B cell (primary cell): ENCODE measurements around the gene SHB. TPM values are rescaled to one million over a fixed set of nuclear protein-coding genes. Genes with fewer than 3 reads are reported as not detected.

Experiments used
- ATAC-seq: fragments of 200-7000 bp; cut with Tn5 transposase; one replicate; pipeline ENCODE4 v1.10.0; 2021; ENCODE audit warnings: low read depth, mild to moderate bottlenecking, moderate number of reproducible peaks, moderate library complexity
- CTCF ChIA-PET: fragments of 350-600 bp; sonication (Branson Sonifier 250); formaldehyde crosslinking; loops from one replicate; lab custom pipeline; 2021; ENCODE audit warnings: antibody characterized with exemption, inconsistent platforms; lab: Charles Lee
- POLR2A ChIA-PET: fragments of 350-600 bp; sonication (Branson Sonifier 250); formaldehyde crosslinking; loops from one replicate; lab custom pipeline; 2021; ENCODE audit warnings: antibody characterized with exemption; lab: Charles Lee
- DNase-seq: peaks from one replicate; pipeline ENCODE4 v3.0.0; 2013
- H2AFZ ChIP-seq: 2 replicates; pipeline ENCODE4 v1.6.1; 2012; ENCODE audit warnings: mild to moderate bottlenecking, low read depth, low read length; ENCODE audit not compliant: insufficient read depth, poor library complexity, severe bottlenecking
- H3K27ac ChIP-seq, 2 donors: 1 replicate in 1 of 2; 2 replicates in 1 of 2; pipeline ENCODE4 v1.5.1; 2012 to 2013; ENCODE audit warnings: low read length in 2 of 2, mild to moderate bottlenecking in 2 of 2, moderate library complexity in 1 of 2
- H3K27me3 ChIP-seq, 4 experiments: fragments of 200-600 bp in 1 of 4; sonication (generic) in 1 of 4; replicated peaks in 1 of 4; 1 replicate in 2 of 4; 2 replicates in 2 of 4; pipeline versions ENCODE4 v1.6.1 to v1.7.0; 2013 to 2016; ENCODE audit warnings: low read length in 3 of 4, mild to moderate bottlenecking in 2 of 4, mixed read lengths in 1 of 4, moderate library complexity in 1 of 4; ENCODE audit not compliant: insufficient read depth in 4 of 4, control insufficient read depth in 3 of 4; ENCODE audit errors: control extremely low read depth in 1 of 4
- H3K36me3 ChIP-seq, 2 experiments: replicated peaks in 1 of 2; 1 replicate in 1 of 2; 2 replicates in 1 of 2; pipeline versions ENCODE4 v1.6.1 to v1.7.1; 2013; ENCODE audit warnings: low read length in 1 of 2; ENCODE audit not compliant: insufficient read depth in 2 of 2, control insufficient read depth in 1 of 2; ENCODE audit errors: control extremely low read depth in 1 of 2, extremely low read depth in 1 of 2
- H3K4me1 ChIP-seq, 2 donors: fragments of 200-600 bp in 1 of 2; sonication (generic) in 1 of 2; 1 replicate in 1 of 2; 2 replicates in 1 of 2; pipeline versions ENCODE4 v1.5.1 to v1.6.1; 2013 to 2017; ENCODE audit warnings: low read length in 2 of 2; ENCODE audit not compliant: control insufficient read depth in 2 of 2, insufficient read depth in 2 of 2
- H3K4me2 ChIP-seq: replicated peaks from 2 replicates; pipeline ENCODE3; 2012; ENCODE audit warnings: mild to moderate bottlenecking, low read depth, low read length; ENCODE audit not compliant: poor library complexity, severe bottlenecking
- H3K4me3 ChIP-seq, 5 experiments: fragments of 200-600 bp in 1 of 5; sonication (generic) in 1 of 5; 1 replicate in 3 of 5; 2 replicates in 2 of 5; pipeline versions ENCODE4 v1.5.1 to v1.7.0; 2011 to 2016; ENCODE audit warnings: low read length in 4 of 5, mild to moderate bottlenecking in 4 of 5, low read depth in 2 of 5, control low read depth in 1 of 5, moderate library complexity in 1 of 5; ENCODE audit not compliant: insufficient read depth in 1 of 5; ENCODE audit errors: control extremely low read depth in 1 of 5, extremely low read depth in 1 of 5
- H3K79me2 ChIP-seq: fragments of 200-600 bp; sonication (generic); one replicate; pipeline ENCODE4 v1.6.0; 2016; ENCODE audit warnings: low read length; ENCODE audit not compliant: control insufficient read depth, insufficient read depth
- H3K9ac ChIP-seq: fragments of 200-600 bp; sonication (generic); 2 replicates; pipeline ENCODE4 v1.6.1; 2017; ENCODE audit warnings: mild to moderate bottlenecking, low read length, moderate library complexity
- H3K9me3 ChIP-seq, 3 donors: one replicate each; pipeline versions ENCODE4 v1.6.1 to v1.7.1; 2013; ENCODE audit warnings: low read length in 2 of 3; ENCODE audit not compliant: control insufficient read depth in 2 of 3, insufficient read depth in 1 of 3; ENCODE audit errors: control extremely low read depth in 1 of 3
- H4K20me1 ChIP-seq: 2 replicates; pipeline ENCODE4 v1.6.0; 2012; ENCODE audit warnings: mild to moderate bottlenecking, low read length; ENCODE audit not compliant: insufficient read depth, control insufficient read depth, poor library complexity, severe bottlenecking
- H3K27ac Mint-ChIP-seq: one replicate; pipeline ENCODE4 v1.8.0; 2021; ENCODE audit warnings: mixed read lengths
- H3K27me3 Mint-ChIP-seq: one replicate; pipeline ENCODE4 v1.8.0; 2021; ENCODE audit warnings: mixed read lengths
- H3K4me1 Mint-ChIP-seq: one replicate; pipeline ENCODE4 v1.8.0; 2021; ENCODE audit warnings: mixed read lengths
- H3K4me3 Mint-ChIP-seq: one replicate; pipeline ENCODE4 v1.8.0; 2021; ENCODE audit warnings: mixed read lengths
- H3K9me3 Mint-ChIP-seq: one replicate; pipeline ENCODE4 v1.8.0; 2022; ENCODE audit warnings: mixed read lengths; ENCODE audit not compliant: insufficient read depth
- CTCF ChIP-seq: fragments of 200-600 bp; IDR thresholded peaks from one replicate; pipeline ENCODE4 v1.8.0; 2022; ENCODE audit warnings: antibody characterized with exemption, mild to moderate bottlenecking
- EZH2 ChIP-seq: IDR thresholded peaks from 2 replicates; pipeline ENCODE4 v1.6.1; 2012; ENCODE audit warnings: borderline replicate concordance, low read depth, mild to moderate bottlenecking, moderate library complexity, low read length; ENCODE audit not compliant: insufficient read depth, poor library complexity, severe bottlenecking
- WGBS: methylation state at CpG from one replicate; pipeline ENCODE4 v1.1.5; 2013; ENCODE audit warnings: missing lambda C conversion rate; ENCODE audit not compliant: insufficient coverage; 5-methylcytosine and 5-hydroxymethylcytosine counted together
- intact Hi-C: fragments of 100-400 bp; cut with micrococcal nuclease; formaldehyde crosslinking; loops from one replicate; pipeline ENCODE4 v1.10.0; 2022
- polyA plus RNA-seq: library from polyadenylated mRNA; depleted of rRNA; stranded (reverse); fragments of >200 nt; gene quantifications from 2 replicates; pipeline ENCODE4 v1.2.3, GENCODE V29; 2012
- total RNA-seq, 2 donors: library from RNA; stranded (reverse); fragments of 120-200 nt in 1 of 2; gene quantifications; 1 replicate in 1 of 2; 2 replicates in 1 of 2; pipeline versions ENCODE4 v1.2.3 to v1.2.4, GENCODE V29; 2013 to 2022

SHB gene
- total and polyA plus RNA-seq, 2 donors (not counting 1 experiment from before 2014, with no cell fraction given), result 0.06 to 1.9 TPM

- H3K4me3 Mint-ChIP-seq, result no peak overlapping the region
- no peak overlapping the region for H3K27ac Mint-ChIP-seq
- TF ChIP-seq EZH2, result no peak
- TF ChIP-seq CTCF, result no peak
- Histone ChIP-seq H3K79me2 (no peaks in the 10 kb centered on the region), H3K9me3 (no peaks in the 10 kb centered on the region), H3K4me2 (no peak overlapping the region), H3K9ac (no peak overlapping the region), H4K20me1 (no peaks in the 10 kb centered on the region), H3K27me3 (peaks cover 0 to 20% (median 0%) of the 10 kb centered on the region in 4 experiments), H3K27ac (no peak overlapping the region), H3K4me3 (no peak overlapping the region), H3K36me3 (no peaks in the 10 kb centered on the region), H3K4me1 (no peaks in the 10 kb centered on the region), H2AFZ (no peak overlapping the region)
- DNase-seq (no peak), ATAC-seq (no peak)
- ChIA-PET POLR2A (no interaction called here), CTCF (interaction anchor here (1.0 kb wide), 1 partner anchor 170 kb away, joined by 3 read pairs; no protein-coding TSS in a partner anchor)
- H3K9me3 Mint-ChIP-seq, result no peaks in the 10 kb centered on the region
- H3K4me1 Mint-ChIP-seq, result no peaks in the 10 kb centered on the region
- intact Hi-C loops, result no loop called here
- 89% methylated on average over 6 of the region's 10 CpGs for WGBS
- peaks cover 41% of the 10 kb centered on the region for H3K27me3 Mint-ChIP-seq
These were observed 15.0 kb upstream of the SHB start for GRCh38 chr9:38083858-38084555.

DNA sequence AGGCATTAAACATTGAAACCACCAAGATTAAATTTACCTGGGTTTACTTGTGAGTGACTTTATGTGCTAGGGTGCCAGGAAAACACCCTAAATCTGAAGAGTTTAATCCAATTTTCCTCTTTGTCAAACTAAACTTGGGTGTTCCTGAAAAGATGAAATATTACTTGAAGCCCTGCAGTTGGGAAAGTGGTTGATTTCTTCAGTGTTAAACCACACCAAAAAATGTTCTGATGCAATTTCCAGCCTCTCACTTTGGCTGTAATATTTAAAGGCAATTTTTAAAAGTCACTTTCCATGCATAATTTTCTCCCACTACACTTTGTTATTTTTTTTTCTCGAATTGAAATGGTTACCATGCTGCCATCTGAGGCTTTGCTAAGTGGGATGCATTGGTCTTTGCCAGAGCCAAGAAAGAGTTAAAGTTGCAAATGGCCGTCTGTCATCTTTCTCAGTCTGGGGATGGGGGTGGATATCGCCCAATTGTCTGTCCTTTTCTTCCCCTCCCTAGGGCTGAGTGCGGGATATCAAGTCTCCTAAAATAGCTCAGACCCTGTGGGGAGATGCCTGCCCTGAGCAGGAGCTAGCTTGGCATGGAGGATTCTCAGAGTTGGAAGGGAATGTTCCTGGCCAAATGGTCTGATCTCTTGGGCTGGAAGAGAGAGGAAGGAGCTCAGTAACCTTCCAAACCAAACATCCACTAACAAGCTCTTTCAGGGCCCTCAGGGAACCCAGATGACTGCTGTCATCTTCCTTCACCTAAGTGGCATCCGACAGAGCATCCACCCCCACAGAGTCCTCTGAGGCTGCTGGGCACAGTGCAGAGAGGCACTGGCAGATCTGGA lies 13.6 kb upstream of the SHB start:
- no peaks in the 10 kb centered on the region for H3K9me3 Mint-ChIP-seq
- H3K27ac ChIP-seq, result no peak overlapping the region
- H3K4me1 ChIP-seq, result no peaks in the 10 kb centered on the region
- no peaks in the 10 kb centered on the region for H3K79me2 ChIP-seq
- DNase-seq (no peak), ATAC-seq (no peak)
- POLR2A ChIA-PET, result no interaction called here
- no peak overlapping the region for H2AFZ ChIP-seq
- CTCF ChIA-PET, result no interaction called here
- H3K4me1 Mint-ChIP-seq, result no peaks in the 10 kb centered on the region
- no peaks in the 10 kb centered on the region for H4K20me1 ChIP-seq
- intact Hi-C loops, result no loop called here
- H3K27me3 ChIP-seq, result peaks cover 0 to 14% (median 0%) of the 10 kb centered on the region in 4 experiments
- no CpG with 5 or more reads among the region's 5 CpGs for WGBS
- no peak overlapping the region for H3K4me3 Mint-ChIP-seq
- H3K27ac Mint-ChIP-seq, result no peak overlapping the region
- peaks cover 38% of the 10 kb centered on the region for H3K27me3 Mint-ChIP-seq
- no peak overlapping the region for H3K4me3 ChIP-seq
- no peak for TF ChIP-seq CTCF
- TF ChIP-seq EZH2, result no peak
- no peaks in the 10 kb centered on the region for H3K9me3 ChIP-seq
- no peak overlapping the region for H3K9ac ChIP-seq
- H3K4me2 ChIP-seq, result no peak overlapping the region
- no peaks in the 10 kb centered on the region for H3K36me3 ChIP-seq
